Myometrial cell (primary cell): ENCODE measurements around the gene PPIA. TPM values are rescaled to one million over a fixed set of nuclear protein-coding genes. Genes with fewer than 3 reads are reported as not detected.

Experiments used
- total RNA-seq: library from RNA; depleted of rRNA; stranded (reverse); fragments of >200 nt; gene quantifications from 2 replicates; pipeline ENCODE4 v1.2.3, GENCODE V29; 2015

PPIA gene
- 3,984 and 4,923 TPM in 2 replicates for total RNA-seq

DNA sequence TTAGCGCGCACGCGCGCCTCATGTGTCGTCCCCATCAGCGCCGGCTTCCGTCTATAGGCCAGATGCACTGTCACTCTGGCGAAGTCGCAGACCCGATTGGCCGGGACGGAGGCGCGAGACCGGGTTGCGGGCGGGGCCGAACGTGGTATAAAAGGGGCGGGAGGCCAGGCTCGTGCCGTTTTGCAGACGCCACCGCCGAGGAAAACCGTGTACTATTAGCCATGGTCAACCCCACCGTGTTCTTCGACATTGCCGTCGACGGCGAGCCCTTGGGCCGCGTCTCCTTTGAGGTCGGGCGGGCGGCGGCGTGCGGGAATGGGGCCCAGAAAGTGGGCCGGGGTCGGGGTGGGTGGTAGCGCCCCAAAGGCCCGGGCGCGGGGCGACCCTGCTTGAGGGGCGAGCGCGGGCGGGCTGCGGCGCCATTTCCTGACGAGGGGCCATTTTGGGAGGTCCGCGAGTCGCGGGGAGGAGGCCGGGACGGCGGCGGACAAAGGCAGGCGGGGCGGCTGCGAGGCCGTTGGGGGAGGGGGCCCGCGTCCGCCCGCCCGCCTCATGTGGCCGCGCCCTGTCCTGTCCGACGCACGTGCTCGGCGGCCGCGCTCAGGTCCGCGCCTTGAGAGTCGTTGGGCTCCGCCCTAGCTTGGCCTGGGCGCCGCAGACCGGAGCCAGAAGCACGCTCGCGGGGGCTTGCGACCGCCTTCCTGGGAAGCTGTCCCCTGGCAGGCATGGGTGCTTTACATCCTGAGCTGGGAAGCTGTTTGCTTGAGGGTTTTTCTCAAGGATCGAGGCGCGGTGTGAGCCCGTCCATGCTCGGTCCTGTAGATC lies at the start of gene PPIA:
TSS of gene PPIA (plus strand) at position 178 of the 825 bp plus-strand sequence. CDS start at position 222, 44 bp downstream.

DNA sequence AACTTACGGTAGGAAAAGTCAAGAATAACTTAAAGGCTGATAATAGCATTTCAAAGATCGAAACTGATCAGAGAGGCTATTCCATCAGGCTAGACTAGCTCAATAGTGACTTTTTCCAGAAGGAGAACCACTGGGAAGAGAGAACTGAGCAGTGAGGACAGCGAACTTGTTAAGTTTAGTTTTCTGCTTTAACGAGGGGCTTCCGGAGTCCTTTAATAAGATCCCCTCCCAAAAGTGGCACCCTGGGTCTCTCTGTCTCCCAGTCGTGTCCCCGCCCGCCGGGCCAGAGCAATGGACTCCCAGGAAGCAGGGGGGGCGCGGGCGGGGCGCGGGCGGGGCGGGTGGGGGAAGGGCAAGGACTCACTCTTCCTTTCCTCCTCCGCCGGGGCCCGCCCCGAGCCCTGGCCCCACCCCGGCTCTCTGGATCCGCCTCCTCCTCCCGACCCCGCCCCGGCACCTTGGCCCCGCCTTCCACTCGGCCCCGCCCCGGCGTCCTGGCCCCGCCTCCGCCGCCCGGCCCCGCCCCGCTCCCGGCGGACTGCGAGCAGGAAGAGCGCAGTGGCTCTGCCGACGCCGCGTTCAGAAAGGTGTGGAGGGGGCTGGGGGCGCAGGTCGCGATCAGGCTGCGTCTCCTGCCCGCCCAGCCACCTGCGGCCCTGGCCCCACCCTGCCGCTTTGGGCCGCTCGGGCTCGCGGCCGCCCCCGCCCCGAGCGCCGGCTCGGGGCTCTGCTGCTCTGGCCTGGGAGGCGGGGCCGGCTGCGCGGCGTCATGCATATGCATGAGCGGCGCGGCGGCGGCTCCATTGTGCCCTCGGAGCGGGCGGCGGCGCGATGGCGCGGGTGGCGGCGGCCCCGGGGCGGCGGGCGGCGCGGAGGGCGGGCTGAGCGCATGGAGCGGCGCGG lies 48.2 kb upstream of the PPIA start, which contains the start of gene ZMIZ2:
TSS of gene ZMIZ2 (plus strand) at position 803 of the 903 bp plus-strand sequence. CDS start 7,403 bp downstream, outside the sequence.

DNA sequence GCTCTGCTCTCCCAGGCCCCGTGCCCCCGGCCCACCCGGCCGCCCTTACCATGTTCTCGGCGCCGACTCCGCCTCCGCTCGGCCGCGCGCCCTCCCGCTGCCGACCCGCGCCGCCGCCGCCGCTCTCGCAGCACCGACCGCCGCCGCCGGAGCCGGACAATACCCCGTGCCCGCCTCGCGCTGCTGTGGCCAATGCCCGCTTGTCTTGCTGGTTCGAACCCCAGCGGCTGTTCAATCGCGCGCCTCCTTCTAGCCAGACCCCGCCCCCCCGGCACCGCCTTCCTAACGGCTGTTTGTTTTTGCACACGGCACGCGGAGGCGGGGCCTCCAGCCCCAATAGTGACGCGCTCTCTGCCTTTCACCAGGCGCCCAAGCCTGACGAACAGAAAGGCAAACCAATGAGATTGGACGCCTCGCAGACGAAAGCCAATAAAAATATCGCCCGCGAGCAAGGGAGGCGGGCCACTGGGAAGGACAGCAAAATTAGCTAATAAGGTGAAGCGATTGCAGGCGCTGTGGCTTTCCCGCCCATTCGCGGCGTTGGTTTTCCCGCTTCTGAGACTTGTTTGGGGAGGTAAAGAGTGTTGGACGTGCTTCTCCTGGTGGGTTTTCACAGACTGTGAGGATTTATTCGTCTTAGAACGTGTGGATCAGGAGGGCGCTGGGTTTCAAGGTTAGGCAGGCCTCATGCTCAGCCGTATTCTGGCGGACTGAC lies 51.6 kb downstream of the PPIA start, which contains the start of gene H2AZ2:
TSS of gene H2AZ2 (minus strand) at position 168 of the 715 bp plus-strand sequence. CDS start at position 52, 116 bp downstream.

Other genes starting within 250 kb of the PPIA start
- 62.3 and 67.3 TPM in 2 replicates for gene DDX56, start 222.8 kb upstream of the PPIA start, total RNA-seq
- gene TMED4, start 214.4 kb upstream of the PPIA start, total RNA-seq, result 84.8 and 126 TPM in 2 replicates
- 113 and 126 TPM in 2 replicates for gene OGDH, start 190.1 kb upstream of the PPIA start, total RNA-seq
- gene ZMIZ2, start 47.8 kb upstream of the PPIA start, total RNA-seq, result 7.1 and 10.1 TPM in 2 replicates
- 151 and 162 TPM in 2 replicates for gene H2AZ2, start 51.4 kb downstream of the PPIA start, total RNA-seq
- gene PURB, start 88.8 kb downstream of the PPIA start, total RNA-seq, result 6.3 and 7.4 TPM in 2 replicates
- under 0.01 TPM in 1 of 2 replicates, not detected in the other for gene MYO1G, start 182.3 kb downstream of the PPIA start, total RNA-seq
- gene CCM2, start 203.5 kb downstream of the PPIA start, total RNA-seq, result 52.6 and 68.6 TPM in 2 replicates